NT2/D1 (cell line): ENCODE data around the gene RGPD3.
"Not testable (repeated sequence)": the region's sequence is repeated elsewhere in the genome, so short reads cannot be mapped to it uniquely, and the experiment has no call there.

Experiments used
- DNase-seq: peaks from one replicate; pipeline ENCODE4 v3.0.0-alpha.2; 2011; ENCODE audit warnings: low read depth, low spot score
- H3K27me3 ChIP-seq: 2 replicates; pipeline ENCODE4 v1.6.0; 2011; ENCODE audit warnings: mild to moderate bottlenecking; ENCODE audit not compliant: insufficient read length, insufficient read depth
- H3K36me3 ChIP-seq: 2 replicates; pipeline ENCODE4 v1.6.1; 2011; ENCODE audit warnings: mild to moderate bottlenecking, low read length, mixed read lengths; ENCODE audit not compliant: insufficient read depth, insufficient read length
- H3K4me1 ChIP-seq: 2 replicates; pipeline ENCODE4 v1.5.1; 2011; ENCODE audit not compliant: insufficient read depth, insufficient read length
- H3K4me3 ChIP-seq: 2 replicates; pipeline ENCODE4 v1.5.1; 2011; ENCODE audit warnings: low read depth; ENCODE audit not compliant: insufficient read length
- H3K9ac ChIP-seq: 2 replicates; pipeline ENCODE4 v1.6.0; 2011; ENCODE audit warnings: low read depth; ENCODE audit not compliant: insufficient read length
- H3K9me3 ChIP-seq: 2 replicates; pipeline ENCODE4 v1.5.1; 2011; ENCODE audit warnings: mild to moderate bottlenecking, low read length; ENCODE audit not compliant: insufficient read depth

Gene RGPD3

DNA sequence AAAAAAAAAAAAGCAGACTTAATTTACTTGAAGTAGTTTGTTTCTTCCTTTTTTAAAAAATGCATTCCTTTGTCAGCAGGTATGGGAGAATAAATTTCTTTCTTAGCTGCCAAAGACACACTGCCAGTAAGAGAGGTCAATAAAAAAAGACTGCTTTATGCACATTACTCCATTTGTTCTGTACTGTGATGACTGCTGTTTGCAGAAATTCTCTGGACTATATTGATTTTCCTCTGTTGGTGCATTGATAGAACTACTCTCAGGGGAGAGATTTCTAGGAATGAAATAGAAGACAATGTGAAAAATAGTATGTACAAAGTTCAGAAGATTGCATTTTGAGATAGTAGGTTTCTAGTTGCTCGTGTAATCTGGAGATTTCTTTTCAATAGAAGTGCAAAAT is 11.3 kb upstream of the RGPD3 start:
- not testable (repeated sequence) for H3K9me3 ChIP-seq, H3K36me3 ChIP-seq, H3K9ac ChIP-seq, H3K4me1 ChIP-seq, DNase-seq, H3K4me3 ChIP-seq, H3K27me3 ChIP-seq

DNA sequence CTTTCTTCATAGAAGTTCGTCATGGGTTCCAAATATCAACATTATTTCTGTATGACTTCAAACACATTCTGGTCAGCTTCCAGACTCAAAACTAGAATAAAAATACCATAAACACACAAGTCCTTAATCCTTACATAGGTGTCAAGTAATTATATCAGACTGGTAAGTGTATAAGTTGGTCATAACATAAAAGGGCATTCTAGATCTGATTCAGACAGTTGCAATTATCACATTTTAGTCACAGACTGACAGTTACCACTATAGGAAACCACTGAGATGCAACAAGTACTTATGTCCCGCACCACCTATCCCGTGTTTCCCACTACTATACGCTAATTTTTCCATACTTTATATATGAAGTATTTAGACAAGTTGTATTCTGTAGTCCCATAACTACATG is 9.4 kb upstream of the RGPD3 start:
- not testable (repeated sequence) for H3K27me3 ChIP-seq, H3K4me1 ChIP-seq, H3K36me3 ChIP-seq, H3K9me3 ChIP-seq, DNase-seq, H3K4me3 ChIP-seq, H3K9ac ChIP-seq

DNA sequence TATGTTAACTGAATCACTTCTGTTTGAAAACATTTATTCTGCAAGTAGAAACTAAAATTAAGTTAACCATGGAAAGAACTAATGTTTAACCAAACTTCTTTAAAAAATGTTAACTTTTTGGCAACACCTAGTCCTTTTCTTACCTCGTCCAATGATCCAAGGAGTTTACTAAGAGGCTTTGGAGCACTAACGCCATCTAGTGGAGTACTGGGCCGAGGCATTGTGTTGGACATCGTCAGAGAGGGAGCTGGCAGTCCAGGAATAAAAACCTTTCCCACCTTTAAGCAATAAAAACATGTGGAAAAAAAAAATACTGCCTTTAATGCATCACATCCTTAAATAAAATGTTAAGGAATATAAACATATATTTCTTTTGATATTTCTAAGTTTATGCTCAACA is 2.4 kb upstream of the RGPD3 start:
- H3K36me3 ChIP-seq, DNase-seq, H3K4me1 ChIP-seq, H3K9ac ChIP-seq, H3K9me3 ChIP-seq, H3K27me3 ChIP-seq, H3K4me3 ChIP-seq: not testable (repeated sequence)

DNA sequence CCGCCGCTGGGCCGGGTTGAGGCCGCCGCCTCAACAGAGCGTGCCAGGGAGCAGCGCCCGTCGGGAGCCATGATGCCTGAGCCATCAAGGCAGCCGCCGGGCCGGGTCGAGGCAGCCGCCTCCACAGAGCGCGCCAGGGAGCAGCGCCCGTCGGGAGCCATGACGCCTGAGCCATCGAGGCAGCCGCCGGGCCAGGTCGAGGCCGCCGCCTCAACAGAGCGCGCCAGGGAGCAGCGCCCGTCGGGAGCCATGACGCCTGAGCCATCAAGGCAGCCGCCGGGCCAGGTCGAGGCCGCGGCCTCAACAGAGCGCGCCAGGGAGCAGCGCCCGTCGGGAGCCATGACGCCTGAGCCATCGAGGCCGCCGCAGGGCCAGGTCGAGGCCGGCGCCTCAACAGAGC is 697 bp downstream of the RGPD3 start:
- H3K4me1 ChIP-seq, H3K9ac ChIP-seq, DNase-seq, H3K4me3 ChIP-seq, H3K36me3 ChIP-seq, H3K9me3 ChIP-seq, H3K27me3 ChIP-seq: not testable (repeated sequence)

DNA sequence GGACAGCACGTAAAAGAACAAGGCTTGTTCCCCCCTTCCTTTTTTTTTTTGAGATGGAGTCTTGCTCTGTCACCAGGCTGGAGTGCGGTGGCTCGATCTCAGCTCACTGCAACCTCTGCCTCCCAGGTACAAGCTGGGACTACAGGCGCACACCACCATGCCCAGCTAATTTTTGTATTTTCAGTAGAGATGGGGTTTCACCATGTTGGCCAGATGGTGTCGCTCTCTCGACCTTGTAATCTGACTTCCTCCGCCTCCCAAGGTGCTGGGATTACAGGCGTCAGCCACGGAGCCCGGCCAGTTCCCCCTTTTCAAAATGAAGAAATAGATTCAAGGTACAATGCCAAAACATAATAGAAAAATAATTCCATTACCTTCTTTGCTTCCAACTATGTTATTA is 6.3 kb downstream of the RGPD3 start:
- DNase-seq, result not testable (repeated sequence)

DNA sequence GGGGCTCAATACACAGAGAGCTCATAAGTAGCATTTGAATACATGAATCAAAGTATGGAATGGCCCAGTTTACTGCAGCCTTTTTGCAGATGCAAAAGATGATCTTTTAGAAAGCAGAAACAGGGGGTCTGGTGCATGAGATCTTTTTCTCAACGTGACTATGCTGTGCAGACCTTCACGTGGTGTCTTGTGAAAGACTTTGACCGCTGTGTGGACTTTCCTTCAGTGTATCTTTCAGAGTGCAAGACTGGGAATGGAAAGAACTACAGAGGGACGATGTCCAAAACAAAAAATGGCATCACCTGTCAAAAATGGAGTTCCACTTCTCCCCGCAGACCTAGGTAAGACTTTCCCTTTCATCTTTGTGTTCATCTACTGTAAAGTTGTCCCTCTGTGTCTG is 77.5 kb downstream of the RGPD3 start:
- not testable (repeated sequence) for DNase-seq, H3K9ac ChIP-seq, H3K4me3 ChIP-seq, H3K36me3 ChIP-seq, H3K27me3 ChIP-seq, H3K4me1 ChIP-seq, H3K9me3 ChIP-seq

More for the DNA sequence above, 6.3 kb downstream of the RGPD3 start:
- H3K9ac ChIP-seq, H3K9me3 ChIP-seq, H3K4me1 ChIP-seq, H3K4me3 ChIP-seq, H3K36me3 ChIP-seq, H3K27me3 ChIP-seq: not testable (repeated sequence)

DNA sequence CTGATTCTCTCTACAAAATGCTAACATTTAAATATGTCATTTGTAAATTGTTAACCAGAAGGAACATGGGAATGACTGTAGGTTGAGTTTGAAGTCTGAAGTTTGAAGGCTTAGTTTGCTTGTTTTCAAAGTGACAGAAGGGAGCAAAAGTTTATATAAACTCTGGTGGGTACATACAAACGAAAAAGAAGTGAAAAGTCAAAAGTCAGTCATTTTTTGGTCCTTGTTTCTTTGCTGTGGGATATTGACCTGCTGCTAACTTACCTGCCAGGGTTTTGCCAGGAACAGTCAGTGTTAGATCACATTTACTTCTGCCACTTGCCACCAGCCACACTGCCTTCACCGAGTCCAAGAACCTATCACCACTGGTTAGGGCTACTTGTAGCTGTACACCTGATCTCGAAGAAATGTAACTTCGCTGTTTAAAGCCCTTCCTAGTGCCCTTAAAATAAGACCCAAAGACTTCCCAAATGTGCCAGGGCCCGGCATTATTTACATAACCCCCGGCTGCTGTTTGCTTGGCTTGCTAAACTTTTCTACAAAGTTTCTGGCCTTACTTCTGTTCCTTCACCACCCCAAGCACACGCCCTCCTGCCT is 79.3 kb downstream of the RGPD3 start:
- not testable (repeated sequence) for H3K9ac ChIP-seq

DNA sequence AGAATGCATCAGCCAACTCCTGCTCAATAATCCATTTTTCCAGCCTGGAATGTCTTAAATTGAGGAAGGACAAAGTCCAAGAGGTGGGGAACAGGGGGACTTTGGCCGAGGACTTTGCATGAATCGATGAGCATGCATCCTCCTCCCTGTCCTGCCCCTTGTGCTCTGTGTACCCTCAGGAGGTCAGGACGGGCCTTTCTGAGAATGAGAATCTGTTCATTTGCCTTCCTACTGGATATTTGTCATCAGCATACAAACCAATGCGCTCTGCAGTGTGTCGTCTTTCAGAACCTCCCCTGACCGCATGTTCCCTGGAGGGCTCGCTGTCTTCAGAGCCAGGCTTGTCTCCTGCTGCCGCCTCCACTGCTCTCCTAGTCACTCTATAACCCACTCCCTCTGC is 83.7 kb downstream of the RGPD3 start:
- H3K9ac ChIP-seq, DNase-seq, H3K36me3 ChIP-seq, H3K4me1 ChIP-seq, H3K9me3 ChIP-seq, H3K27me3 ChIP-seq, H3K4me3 ChIP-seq: not testable (repeated sequence)

More for the DNA sequence above, 79.3 kb downstream of the RGPD3 start:
- H3K9me3 ChIP-seq, DNase-seq, H3K4me1 ChIP-seq, H3K4me3 ChIP-seq, H3K36me3 ChIP-seq, H3K27me3 ChIP-seq: not testable (repeated sequence)

DNA sequence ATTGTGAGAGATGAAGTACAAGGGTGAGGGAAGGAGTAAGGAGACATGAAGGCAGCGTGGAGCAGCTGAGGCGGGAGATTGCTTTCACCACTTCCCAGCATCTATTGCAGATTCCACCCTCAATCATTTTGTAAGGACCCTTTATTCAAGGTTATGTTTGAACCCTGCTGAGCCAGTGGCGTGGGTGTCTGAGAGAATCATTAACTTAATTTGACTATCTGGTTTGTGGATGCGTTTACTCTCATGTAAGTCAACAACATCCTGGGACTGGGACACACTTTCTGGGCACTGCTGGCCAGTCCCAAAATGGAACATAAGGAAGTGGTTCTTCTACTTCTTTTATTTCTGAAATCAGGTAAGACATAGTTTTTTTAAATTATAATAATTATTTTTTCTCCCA is 86.3 kb downstream of the RGPD3 start:
- H3K36me3 ChIP-seq, DNase-seq, H3K4me3 ChIP-seq: not testable (repeated sequence)

DNA sequence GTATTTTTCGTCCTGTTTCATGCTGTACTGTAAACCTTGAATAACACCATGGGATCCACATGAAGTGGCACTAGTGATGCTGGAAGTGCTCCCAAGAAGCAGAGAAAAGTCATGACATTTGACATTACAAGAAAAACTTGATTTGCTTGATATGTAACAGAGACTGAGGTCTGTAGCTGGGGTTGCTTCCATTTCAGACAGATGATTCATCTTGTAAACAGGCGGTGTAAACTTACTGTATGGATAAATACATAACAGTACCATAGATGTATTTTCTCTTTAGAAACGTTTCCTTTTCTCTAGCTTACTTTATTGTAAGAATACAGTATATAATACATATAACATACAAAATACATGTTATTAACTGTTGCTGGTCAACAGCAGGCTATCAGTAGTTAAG is 88.6 kb downstream of the RGPD3 start:
- DNase-seq, H3K9ac ChIP-seq, H3K9me3 ChIP-seq, H3K4me3 ChIP-seq, H3K36me3 ChIP-seq, H3K4me1 ChIP-seq, H3K27me3 ChIP-seq: not testable (repeated sequence)

More for the DNA sequence above, 86.3 kb downstream of the RGPD3 start:
- H3K27me3 ChIP-seq, H3K4me1 ChIP-seq, H3K9me3 ChIP-seq, H3K9ac ChIP-seq: not testable (repeated sequence)

DNA sequence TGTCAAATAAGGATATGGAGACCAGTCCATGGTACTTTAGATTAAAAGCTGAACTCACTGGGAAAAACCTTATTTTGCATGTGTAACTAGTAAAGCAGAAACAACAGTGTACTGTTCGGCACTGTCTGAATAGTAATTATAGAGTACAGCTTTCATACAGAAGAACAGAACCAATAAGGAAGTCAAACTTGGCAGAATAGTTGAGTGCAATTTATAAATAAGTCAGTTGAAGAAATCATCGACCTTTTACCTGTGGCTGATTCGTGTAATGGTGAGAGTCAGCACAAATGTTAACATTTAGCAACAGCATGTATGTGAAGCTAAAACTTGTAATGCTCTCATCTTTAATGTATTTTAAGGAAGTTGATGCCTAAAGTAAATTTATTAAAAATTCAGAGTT is 99.0 kb downstream of the RGPD3 start:
- H3K36me3 ChIP-seq, H3K4me1 ChIP-seq, H3K27me3 ChIP-seq, DNase-seq, H3K9me3 ChIP-seq, H3K4me3 ChIP-seq, H3K9ac ChIP-seq: not testable (repeated sequence)
